Fibroblast of the conjunctiva (primary cell): ENCODE results near the gene ZMYND10.
A peak's percentile ranks its signal among the peaks of the same experiment; 100 is the strongest.

Source experiments
- DNase-seq: peaks from one replicate; pipeline ENCODE4 v3.0.0-alpha.2; 2010; ENCODE audit warnings: low read depth

Gene ZMYND10

DNA sequence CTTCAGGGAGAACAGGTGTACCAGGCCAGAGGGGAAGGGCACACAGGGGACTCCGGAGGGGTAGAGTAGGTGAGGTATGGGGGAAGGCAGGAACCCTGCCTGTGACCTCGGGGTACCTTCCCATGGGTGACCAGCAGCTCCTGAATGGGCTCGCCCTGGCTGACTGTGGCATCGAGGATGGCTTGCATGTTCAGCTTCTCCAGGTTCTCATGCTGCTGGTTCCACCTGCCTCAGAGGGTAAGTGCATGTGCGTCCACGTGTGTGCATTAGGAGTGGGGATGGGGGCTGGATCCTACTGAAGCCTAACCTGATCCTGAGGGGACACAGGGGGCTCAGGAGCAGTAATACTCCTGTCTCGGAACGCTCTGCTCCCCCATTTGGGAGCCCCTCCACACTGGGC is 524 bp downstream of the ZMYND10 start:
- DNase-seq, result no peak

DNA sequence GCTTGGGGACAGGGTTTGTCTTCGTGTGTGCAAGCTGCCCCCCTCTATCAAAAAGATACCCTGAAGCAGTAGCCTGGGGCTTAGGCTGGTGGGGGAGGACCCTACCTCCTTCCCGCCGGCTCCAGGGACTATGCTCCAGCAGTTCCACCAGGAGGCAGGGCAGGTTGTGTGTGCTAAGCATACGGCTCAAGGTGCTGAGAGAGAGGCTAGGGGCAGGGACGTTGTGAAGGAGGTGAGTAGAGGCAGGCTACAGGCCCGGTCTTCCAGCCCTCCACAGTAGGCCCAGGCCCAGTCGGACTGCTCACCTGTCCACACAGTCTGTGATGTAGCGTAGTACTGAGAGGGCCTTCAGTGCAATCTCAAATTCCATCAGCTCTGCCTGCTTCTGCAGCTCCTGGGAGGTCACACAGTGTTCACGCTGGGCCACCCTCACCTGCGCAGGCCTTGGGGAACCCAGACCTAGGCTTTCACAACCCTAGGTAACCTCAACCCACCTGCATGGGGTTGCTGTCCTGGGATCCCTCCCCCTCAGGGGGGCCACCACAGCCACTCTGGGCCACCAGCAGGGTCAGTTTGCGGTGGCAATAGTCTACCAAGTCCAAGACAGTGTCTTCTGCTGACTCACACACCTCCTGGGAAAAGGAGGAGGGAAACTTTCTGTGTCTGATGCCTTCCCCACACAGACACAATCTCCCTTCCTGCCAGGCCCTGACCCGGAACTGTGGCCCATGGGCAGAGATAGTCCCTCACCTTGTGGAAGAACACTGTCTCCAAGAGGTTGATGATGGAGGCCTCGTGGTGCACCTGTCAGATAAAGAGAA is 2.5 kb downstream of the ZMYND10 start:
- DNase-seq, result no peak

DNA sequence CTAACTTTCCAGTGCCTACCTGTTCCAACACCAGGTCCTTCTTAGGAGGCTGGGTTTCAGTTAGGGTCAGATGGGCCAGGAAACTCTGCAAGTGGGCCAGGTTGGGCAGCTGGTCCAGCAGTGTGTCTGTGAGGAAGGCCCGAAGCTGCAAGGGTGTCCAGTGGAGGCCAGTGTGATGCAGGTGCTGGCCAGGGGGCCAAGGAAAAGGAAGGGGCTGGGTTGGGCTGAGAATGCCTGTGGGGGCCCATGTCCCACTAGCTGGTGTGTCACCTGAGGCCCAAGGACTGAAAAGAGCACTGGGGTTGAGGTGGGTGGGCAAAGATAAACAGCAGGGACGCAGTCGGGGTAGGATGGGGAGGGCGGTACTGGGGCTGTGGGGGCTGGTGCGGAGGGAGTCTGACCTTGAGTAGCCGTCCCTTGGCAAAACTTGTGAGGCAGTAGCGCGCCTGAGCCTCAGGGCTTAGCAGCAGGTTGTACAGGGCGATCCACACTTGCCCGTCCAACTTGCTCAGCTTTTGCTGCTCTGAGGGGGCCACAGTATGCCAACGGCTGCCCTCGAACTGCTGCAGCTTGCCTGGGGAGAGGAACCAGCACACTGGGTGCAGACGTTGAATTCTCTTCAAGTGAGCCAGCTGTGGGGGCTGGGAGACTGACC is 3.4 kb downstream of the ZMYND10 start:
- DNase-seq, result no peak

DNA sequence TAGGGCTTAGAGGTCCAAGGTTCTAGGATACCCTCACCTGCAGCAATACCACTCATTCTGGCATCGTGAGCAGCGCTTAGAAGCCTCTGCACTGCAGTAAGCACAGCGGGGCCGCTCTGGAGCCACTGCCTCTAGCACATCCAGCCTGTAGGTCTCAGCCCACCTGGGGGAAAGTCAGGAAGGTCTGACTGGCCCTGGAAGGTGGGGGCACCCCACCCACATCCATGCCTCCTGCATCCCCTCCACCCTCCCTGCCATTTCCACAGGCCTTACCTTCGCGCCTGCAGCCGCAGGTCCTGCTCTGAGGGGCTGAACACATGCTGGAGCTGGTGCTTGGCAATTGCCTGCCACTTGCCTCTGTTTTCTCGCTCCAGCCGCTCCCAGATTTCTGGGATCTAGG is 4.0 kb downstream of the ZMYND10 start:
- no peak for DNase-seq

DNA sequence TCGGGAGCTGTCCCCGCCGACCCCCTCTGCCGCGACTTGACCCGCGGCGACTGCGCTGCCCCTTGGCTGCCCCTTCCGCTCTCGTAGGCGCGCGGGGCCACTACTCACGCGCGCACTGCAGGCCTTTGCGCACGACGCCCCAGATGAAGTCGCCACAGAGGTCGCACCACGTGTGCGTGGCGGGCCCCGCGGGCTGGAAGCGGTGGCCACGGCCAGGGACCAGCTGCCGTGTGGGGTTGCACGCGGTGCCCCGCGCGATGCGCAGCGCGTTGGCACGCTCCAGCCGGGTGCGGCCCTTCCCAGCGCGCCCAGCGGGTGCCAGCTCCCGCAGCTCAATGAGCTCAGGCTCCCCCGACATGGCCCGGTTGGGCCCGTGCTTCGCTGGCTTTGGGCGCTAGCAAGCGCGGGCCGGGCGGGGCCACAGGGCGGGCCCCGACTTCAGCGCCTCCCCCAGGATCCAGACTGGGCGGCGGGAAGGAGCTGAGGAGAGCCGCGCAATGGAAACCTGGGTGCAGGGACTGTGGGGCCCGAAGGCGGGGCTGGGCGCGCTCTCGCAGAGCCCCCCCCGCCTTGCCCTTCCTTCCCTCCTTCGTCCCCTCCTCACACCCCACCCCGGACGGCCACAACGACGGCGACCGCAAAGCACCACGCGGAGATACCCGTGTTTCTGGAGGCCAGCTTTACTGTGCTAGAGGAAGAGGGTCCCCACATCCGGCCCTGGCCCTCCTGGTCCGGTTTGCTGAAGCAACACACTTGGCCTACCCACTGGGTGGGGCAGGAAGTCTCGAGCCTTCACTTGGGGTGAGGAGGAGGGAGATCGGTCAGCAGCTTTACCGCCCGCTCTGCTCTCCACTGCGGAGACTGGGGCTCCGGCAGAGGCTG is 4.8 kb downstream of the ZMYND10 start, which contains the start of gene RASSF1:
Gene RASSF1 (minus strand): TSS at position 389 of the 882 bp plus-strand sequence. CDS start 31 bp downstream, at position 358.
- no peak for DNase-seq

DNA sequence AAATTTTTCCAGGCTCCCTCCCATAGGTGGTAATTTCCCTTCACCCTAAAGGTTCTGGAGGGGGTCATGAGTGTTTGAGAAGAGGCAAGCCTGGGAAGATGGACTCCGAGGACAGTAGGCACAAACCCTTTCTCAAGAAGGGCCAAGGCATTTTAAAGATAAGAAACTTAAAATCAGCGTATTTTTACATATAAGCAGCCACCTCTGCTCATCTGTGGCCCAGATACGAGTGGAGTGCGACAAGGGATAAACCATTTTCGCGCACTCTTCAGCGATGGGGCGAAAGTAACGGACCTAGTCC is 5.4 kb downstream of the ZMYND10 start:
- no peak for DNase-seq

DNA sequence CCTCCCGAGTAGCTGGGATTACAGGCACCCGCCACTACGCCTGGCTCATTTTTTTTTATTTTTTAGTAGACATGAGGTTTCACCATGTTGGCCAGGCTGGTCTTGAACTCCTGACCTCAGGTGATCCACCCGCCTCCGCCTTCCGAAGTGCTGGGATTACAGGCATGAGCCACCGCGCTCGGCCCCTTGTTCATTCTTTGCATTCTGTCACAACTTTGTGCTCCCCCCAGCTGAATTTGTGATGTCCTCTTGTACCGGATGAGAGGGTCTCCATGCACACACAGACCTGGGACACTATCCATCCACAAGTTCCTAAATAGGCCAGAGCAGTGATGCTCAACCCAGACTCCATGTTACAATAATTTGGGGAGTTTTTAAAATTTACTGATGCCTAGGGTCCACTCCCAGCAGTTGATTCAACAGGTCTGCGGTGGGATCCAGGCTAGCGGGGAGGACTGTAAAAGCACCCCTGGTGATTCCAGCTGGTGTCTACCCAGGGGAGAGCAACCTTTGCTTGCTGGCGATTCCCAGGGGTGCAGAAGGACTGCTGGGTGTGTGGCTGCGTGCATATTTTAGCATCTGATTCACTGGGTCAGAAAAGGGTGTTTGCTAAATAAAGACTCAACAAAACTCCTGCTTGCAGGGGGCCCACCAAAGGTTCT is 5.9 kb downstream of the ZMYND10 start:
- no peak for DNase-seq

DNA sequence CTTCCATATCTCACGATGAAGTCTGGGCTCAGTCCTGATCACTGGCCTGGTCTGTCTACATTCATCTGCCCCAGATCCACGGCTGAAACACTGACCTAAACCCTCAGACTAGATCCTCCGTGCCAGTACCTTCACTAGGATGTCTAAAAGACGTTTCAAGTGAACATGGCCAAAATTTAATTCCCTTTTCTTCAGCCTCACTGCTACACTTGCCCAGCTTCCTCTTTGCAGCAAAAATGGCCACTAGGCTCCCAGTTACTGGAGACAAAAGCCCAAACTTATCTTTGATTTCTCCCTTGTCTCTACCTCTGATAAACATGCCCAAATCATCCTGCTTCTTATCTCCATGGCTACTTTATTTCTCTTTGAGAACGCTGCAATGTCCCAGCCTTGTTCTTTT is 6.6 kb downstream of the ZMYND10 start:
- DNase-seq, result no peak

DNA sequence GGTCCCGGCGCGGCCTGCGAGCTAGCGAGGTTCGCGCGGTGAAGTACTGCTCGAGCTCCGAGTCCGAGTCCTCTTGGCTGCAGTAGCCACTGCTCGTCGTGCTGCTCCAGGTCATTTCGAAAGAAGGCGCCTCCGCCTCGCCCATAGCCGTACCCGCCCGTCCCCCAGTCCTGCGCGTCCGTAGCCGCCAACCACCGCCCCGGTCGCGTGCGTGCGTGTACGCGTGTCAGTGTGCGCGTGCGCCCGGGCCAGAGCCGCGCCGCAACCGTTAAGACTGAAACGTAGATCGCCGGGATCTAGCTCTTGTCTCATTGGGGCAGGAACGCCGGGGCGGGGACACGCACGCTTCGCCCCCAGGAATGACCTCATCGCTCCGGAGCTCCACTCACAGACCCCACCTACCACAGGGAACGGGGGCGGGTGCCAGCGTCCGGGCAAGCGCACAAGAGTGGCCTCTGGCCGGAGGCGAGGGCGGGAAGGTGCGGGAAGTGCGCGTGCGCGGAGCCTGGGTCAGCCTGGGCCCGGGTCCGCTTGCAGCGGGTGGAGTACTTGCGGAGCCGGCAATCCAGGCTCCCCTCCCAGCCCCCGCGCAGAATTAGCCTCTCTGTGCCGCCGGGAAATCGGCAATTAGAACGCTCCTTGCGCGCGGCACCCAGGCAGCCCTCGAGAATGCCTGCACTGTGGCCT is 8.2 kb downstream of the ZMYND10 start:
- DNase-seq, result peak; percentile 99

DNA sequence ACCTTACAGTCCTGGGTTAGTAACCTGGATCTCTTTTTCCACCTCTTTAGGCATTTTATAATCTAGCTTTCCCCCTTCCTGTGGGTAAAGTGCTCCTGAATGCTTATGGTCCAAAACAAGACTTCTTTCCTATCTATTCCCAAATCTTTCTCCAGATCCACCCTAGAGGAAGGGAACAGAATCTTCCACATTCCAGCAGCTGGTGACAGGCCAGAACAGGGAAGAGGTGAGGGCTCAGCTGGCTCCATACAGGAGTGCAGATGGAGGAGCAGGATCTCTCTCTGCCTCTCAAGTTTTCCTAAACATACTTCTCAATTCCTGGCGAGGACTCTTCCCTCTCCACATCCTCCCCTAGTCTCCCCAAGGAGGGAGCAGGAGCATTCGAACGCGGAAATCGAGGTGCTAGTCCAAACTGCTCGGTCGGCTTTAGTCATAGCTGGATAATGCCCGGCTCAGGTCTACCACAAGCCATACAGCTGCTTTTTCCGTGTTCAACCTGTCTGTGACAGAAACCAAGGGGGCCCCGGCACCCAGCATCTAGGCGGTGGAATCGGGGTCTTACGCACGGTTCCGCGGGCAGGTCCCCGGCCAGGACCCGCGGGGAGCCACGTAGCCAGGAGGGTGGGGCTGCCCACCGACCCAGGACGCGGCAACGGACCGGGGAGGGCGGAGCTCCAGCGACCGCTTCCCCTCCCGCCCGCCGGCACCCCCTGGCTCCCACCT is 8.9 kb downstream of the ZMYND10 start:
- DNase-seq, result no peak

DNA sequence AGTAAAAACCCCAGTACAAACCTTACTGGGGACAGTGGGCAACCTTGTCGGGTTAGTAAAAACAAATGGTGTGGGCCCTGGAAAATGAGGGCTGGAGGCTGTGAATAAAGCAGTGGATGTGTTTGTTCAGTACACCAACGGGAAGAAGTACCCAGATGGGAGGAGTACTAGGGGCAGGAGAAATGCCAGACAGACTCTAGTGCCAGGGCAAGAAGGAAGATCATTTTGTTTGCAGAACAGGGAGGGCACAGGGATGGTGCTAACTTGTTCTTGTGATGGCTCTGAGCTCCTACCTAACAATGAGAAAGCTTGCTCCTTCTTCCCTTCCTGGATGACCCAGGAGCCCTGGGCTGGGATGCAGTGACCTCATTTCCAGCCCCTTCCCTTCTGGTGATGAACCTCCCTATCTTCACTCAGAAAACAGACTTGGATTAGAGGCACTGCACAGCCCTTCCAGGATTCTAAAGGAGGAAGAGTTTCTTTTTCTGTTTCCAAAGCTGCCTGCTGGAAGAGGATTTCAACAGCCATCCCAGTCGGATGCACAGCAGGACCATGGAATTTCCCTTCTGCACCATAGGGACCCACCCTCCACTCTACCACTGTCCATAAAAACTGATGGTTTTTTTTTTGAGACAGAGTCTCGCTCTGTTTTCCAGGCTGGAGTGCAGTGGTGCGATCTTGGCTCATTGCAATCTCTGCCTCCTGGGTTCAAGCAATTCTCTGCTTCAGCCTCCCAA is 11.0 kb downstream of the ZMYND10 start:
- no peak for DNase-seq

DNA sequence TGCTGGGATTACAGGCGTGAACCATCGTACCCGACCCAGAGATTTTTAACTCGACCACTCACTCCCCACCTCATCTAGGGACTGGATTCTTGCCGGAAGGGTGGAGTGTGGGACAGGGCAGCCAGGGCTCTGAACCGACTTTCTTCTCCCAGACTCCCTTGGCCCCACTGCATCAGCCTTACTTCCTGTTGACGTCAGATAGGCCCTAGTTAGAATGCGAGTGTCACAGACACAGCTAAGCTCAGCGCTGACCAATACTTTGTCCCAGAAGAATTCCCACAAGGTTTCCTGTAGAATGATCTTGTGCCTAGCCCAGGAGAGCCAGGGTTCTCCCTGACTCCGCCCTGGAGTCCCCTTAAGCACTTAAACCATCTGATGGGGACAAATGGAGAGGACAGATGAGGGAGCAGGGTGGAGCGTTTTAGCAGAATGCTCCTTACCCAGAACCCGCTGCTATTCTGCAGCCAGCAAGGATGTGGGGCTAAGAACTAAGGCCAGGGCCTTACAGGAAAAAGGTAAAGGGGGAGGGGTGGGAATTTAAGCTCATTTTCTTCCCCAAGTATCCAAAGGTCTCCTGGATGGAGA is 11.7 kb downstream of the ZMYND10 start:
- DNase-seq, result no peak

DNA sequence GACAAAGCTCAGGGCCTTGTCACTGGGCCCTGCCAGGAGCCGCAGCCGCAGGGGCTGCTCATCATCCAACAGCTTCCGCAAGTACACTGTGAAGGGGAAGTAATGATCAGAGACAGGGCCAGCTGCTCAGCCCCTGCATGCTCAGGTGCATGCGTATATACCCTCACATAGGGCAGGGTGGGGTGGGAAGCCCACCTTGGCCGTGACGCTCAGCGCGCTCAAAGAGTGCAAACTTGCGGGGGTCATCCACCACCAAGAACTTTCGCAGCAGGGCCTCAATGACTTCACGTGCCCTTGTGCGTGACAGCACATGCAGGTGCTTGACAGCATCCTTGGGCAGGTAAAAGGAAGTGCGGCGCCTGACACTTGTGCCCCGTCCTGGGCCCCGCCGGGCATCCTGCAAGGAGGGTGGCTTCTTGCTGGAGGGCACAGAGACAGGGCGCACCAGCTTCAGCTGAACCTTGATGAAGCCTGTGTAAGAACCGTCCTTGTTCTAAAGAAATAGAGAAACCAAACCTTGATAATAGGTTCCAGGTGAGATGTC is 14.1 kb downstream of the ZMYND10 start:
- DNase-seq, result no peak

DNA sequence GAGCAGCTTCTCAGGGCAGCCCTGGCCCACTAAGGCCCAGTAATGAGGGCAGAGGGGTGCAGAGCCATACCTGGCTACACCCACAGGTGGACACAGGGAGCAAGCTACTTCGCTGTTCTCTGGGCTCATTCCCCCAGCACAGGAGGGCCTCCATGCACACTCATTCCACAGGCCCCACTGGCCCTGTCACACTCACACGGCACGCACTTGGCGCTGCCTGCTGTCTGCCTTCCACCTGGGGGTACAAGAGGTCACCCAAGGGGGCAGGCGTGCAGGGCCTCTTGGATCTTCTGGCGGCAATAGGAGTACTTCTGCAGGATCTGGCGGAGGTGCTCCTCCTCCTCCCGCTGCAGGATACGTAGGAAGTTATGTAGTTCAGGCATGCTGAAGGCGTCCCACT is 15.2 kb downstream of the ZMYND10 start:
- no peak for DNase-seq

DNA sequence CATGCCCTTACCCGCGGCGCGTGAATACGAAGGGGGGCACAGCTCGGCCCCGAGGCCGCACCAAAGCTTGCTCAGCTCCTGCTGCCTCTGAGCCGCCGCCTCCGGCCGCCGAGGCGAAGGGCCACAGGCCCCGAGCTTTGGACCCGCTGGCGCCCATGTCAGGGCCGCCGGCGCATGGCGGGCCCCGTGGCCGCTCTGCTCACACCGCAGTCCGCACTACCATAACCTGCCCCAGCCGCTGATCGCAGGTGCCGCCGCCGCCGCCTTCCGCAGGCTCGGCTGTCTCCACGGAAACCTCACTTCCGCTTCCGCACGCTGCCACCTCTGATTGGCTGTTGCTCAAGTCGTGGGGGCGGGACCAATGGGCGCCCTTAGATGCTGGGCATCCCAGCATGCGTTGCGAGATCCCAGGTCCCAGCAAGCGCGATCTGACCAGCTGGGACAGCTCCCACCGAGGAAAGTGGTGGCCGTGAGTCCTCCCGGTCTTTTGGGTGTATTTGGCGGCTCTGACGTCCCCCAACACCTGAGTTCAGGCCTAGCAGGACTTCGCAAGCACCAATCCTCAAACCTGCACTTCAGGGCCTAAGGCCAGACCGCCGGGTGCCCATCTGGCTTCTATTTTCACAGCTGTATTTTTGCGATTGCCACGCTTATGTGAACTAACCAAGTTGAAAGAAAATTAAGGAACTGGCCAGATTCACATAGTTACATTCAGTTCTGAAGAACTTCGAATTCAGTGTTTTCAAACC is 17.4 kb downstream of the ZMYND10 start, which contains the start of gene TUSC2:
Gene TUSC2 (minus strand): TSS at position 281 of the 749 bp plus-strand sequence. CDS start 124 bp downstream, at position 157.
- DNase-seq, result peak; percentile 93

DNA sequence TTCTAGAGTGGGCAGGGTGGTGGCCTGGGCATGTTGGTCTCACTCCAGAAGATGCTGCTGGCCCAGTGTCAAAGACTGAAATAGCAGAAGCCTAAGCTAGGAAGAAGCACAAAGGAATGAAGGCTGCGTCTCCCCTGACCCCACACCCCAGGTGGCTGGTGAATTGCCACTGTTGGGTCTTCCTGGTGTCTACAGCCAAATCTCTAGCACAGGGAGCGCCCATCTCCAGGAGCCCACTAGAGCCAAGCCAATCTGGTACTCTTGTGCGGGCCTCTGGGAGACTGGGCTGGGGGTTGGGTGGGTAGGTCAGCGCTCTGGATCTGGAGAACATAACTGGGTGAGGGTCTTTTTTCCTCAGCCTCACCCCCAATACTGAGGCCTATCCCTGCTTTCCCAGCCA is 18.4 kb downstream of the ZMYND10 start:
- no peak for DNase-seq

DNA sequence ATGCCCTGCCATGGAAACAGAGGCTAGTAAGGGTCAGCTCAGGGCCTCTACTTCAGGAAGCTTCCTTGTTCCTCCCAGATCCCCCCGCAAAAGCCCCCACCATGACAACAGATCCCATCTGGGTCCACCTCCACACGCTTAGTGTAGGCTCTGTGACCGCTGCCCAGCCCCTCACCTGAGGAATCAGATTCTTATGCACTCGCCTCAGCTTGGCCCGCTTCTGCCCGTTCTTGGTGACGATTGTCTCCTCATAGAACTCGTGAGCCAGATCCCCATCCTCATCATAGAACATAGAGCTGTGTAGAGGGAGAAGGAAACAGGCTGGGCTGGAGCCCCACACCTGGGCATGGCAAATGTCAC is 19.4 kb downstream of the ZMYND10 start:
- DNase-seq, result no peak

DNA sequence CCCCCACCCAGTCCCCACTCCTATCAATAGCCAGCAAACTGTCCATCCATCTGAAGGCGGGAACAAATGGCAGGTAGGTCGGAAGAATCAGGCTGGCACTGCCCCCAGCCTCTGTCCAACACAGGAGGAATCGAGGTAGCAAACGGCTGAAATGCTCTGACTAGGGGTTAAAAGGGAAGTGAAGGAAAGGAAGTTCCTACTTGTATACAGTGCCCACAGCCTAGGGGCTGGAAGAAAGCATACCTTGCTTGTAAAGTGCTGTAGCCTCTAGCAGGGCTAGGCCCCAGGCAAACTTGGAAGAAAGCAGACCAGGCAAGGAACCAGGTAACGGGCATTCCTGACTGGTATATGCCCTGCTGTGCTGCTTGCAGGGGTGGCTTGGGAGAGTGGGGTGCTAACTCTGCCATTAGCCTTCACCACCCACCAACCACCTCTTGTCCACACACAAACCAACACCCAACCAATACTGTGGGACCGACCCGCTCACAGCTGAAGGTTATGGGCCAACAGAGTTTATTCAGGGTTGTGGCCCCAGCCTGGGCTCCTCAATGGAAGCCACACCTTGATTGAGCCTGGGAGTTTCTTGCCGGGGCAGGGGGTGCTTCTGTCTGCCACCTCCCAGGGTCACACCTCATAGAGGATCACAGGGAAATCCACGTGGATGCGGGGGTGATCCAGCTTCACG is 19.9 kb downstream of the ZMYND10 start:
- DNase-seq, result no peak
